ENCODE measurements around the gene MRPL9.

The MRPL9 gene

GRCh38 chr1:151729157-151729965, 33.9 kb downstream of the MRPL9 start:
- DNase-seq = no peak

- DNase-seq = no peak
Observed at GRCh38 chr1:151728151-151729054, 34.9 kb downstream of the MRPL9 start.

DNA sequence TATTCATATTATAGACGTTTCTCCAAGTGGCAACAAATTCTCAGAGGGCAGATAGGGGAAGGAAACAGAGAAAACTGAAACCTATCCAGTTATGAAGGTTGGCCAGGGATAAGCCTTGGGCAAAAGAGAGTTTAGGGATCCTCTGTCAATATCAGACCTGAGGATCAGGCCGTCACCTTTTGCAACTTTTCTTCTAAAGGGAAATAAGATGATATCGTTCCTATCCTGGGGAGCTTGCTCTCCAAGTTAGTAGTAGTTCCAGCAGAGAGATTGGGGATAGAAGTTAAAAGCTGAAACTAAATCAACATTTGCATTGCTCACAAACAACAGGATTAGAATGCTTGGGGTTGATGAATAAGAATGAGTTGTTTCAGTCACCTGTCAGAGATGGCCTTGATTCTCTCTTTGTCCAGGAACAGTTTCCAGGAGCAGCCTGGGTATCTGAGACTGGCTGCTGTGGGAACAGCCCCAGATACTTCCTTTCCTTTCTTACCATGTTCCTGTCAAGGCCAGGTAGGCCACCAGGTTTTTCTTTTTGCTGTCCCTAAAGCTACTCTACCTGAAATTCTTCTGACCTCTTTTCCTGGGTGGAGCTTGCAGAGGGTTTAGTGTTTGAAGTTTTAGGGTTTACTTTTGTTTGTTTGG, 39.4 kb downstream of the MRPL9 start:
- no peak for DNase-seq

DNA sequence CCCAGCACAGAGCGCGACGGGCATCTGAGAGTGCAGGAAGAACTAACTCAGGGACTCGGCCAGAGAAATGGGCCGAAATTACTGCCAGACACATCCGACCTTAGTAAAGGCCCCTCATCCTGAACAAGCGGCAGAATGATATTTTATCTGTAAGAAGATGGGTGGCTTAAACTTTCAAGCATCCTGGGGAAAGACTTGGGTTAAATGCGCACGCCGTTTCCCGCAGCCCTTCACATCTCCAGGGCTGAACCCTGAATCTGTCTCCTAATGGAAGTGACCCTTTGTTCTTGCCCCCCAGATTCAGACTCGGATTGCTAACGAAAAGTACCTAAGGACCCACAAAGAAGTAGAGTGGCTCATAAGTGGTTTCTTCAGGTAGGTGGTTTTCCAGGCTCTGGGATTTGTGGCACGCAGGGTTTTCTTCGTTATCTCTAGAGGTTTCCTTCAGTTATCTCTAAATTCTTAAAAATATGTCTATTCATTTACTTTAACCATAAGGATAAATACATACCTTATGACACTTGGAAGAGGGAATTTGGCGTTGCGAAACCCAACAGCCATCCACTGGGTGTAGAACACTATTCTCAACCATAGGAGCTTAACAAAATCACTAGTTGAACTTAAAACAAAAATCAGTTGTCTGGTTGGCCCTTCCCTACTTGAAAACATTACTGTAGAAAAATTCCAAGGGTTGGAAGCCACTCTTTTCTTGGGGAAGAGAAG, 41.3 kb downstream of the MRPL9 start:
- no peak for DNase-seq

DNA sequence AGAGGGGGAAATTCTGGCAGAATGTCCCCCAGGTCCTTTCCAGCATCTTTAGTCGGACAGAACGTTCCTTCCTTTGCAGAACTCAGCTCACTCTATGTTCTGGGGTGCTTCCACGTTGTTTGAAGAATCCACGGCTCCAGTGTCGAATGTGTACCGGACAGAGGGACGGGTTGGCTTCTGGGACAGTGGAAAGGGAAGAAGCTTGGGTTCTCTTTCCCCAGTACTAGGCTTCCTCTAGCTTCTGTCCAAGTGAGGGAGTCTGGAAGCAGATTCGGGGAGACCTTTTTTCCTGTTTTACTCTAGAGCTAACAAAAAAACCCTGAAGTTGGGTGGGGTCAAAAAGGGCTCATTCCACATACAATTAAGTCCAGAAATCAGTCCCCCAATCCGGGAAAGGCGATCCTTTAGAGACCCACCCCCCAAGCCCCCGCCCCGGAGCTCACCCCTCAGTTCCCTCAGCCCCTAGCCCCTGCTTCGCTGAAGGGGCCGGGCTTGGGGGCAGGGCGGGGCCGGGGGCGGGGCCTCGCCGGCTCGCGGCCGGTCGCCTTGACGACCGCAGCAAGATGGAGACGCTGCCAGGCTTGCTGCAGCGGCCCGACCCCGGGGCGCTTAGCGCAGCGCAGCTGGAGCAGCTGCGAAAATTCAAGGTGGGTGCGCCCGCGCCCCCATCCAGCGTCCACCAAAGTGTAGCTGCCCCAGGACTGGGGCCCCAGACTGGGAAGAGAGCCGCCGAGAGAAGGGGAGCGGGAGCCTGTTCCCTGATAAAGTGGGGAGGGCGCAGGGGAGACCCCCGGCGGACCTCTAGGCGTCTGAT, 42.1 kb downstream of the MRPL9 start, which contains the start of gene RIIAD1:
TSS of gene RIIAD1 (plus strand) at position 549 of the 814 bp plus-strand sequence. CDS start at position 564, 15 bp downstream.
- DNase-seq = no peak

GRCh38 chr1:151720554-151720953, 42.7 kb downstream of the MRPL9 start:
- DNase-seq = no peak

DNA sequence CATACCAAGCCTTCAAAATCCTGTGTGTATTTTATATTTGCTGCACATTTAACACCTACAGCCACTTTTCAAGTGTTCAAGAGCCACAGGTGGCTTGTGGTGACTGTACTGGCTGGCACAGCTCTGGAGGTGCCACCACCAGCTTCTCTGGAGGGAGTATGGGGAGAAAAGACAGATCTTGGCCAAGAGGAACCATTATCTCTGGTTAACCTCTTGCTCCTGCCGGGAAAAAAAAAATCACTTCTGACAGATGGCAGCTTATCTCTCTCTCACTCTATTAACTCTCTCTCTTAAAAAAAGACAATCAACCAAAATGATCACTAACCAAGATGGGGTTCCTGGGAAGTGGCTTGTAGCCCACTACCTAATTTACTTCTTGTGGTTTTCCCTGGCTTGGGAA, 43.2 kb downstream of the MRPL9 start:
- DNase-seq = no peak

DNA sequence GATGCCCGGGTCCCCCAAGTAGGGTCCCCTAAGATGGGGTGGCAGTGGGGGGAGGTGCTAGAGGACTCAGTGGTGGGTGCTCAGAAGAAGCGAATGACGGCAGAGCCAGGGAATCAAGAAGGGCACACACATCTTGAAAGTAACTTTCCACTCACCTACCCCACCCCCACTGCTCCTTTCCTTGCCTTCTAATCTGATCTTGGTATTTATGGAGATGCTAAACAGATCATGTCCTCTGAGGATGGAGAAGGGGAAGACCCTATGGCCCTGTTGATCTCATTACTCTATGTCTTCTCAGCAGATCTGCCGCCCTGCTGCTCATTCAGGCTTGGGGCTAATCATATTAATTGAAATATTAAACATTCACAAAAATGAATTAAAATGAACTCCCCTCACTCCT, 44.6 kb downstream of the MRPL9 start:
- no peak for DNase-seq

- DNase-seq = no peak
Observed at GRCh38 chr1:151718011-151718431, 45.3 kb downstream of the MRPL9 start.

- DNase-seq = peak; percentile 97
Observed at GRCh38 chr1:151716771-151717631, 46.3 kb downstream of the MRPL9 start, which contains the start of gene CELF3. Gene CELF3 (minus strand): TSS chr1:151716803. CDS start chr1:151716020, 783 bp downstream.

DNA sequence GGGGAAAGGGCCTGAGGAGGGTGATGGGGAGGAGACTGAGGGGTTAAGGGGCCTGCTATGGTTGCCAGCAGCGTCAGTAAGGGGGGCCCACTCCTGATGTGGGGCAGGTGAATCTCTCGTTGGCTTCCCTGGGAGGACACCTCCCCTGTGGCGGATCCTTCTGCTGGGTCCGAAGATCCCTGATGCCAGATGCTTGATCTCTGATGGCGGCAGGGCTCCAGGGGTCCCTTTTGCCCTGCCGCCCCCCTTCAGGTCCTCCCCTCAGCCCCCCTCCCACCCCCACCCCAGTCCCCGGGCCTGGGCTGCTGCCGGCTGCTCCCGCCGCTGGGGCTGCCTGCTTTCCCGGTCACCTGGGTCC, 46.9 kb downstream of the MRPL9 start:
- no peak for DNase-seq

DNA sequence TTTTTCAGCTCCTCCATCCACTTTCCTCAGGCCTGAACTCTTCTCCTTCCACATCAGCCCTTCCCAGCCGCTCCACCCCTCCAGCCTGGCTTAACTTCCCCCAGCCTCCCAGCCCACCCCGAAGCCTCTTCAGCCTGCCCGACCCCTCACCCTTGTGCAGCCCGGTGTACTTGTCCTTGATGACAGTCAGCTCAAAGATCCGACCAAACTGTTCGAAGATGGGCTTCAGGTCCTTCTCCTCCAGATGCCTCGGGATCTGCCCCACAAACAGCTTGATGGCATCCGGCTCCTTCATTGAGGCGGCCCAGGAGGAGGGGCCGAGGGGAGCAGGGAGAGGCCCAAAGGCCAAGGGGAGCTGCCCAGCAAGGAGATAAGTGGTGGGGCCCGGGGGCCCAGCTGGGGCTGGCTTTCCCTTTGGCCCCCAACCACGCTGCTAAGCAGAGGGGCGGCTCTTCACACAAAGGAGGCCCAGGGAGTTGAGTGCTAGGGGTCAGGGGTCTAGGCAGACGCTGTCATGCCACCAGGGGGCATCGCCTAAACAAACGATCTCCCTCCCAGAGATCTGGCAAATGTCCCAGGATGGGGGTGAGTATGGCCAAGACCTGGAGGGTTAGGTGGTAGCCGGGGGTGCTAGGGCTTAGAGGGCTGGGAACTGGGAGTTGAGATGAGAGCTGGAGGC, 47.4 kb downstream of the MRPL9 start:
- no peak for DNase-seq

DNA sequence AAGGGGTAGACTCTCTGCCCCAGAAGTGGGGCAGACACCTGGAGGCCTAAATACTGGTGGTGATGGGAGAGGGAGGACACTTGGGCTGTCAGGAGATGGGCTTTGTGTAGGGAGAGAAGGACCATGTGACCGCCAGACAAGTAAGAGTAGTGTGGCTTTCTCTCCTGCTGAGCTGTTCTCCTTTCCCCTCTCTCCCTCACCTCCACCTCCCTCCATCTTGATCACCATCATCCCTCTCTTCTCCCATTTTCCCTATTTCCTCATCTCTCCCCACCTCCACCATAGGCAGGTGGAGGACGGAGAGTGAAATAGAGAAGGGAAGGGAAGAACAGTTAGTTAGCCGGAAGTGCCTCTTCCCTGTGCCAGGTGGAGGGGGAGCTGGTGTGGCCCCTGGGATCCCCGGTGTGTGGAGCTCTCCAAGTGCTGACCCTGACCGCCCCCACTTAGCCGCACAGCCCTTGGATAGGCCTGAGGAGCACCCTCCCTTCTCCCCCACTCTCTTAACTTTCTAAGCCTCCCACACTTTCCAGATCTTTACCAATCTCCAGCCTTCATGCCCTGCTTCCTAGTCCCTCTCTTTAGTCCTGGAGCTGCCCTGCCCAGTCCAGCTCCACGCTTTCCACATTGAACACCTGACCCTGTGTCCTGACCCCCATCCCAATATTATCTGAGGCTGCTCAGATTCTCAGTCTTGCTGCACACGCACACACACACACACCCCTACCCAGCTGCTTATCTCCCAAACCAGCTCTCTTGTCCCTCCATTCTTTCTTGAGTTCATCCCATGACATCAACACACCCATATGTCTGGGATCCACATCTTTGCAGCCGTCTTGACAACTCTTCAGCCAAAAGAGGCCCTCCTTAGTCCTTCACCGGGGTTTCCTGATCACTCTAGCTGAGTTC, 48.2 kb downstream of the MRPL9 start:
- no peak for DNase-seq

DNA sequence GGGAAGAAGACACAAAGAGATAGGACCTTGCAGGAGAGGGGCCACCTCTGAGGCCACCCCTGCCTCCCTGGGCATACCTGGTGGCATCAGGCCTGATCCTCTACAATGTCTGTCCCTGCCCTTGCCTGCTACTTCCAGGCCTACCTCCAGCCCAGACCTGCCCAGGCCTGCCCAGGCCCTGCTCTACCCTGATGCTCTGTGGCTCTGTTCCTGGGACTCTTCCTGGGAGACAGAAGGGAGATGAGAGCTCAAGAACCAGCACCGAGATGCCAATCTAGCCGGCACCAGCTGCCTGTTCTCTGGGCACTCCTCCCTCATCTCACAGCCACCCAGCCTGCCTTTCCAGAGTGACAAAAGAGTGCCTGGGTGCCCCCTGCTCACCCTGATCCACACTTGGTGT, 49.4 kb downstream of the MRPL9 start:
- peak; percentile 36 for DNase-seq

DNA sequence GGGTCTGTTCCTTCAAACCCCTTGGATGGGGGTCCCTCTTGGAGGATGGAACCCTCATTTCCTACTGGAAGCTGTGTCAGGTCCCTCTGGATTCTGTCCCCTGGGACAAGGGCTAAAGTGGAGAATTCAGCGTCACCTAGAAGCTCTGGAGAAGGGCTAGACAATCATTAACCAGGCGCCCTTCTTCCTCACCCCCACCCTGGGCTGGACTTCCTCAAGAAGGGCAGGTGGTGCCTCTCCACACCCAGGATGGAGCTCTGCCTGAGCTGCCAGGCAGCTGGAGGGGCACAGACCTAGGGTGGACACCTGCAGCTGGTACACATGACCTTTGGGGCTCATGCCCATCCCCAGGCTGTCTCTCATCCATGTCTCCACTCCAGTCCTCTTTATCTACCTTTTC, 50.3 kb downstream of the MRPL9 start:
- DNase-seq = no peak

- peak; percentile 50 for DNase-seq
Observed at GRCh38 chr1:151711951-151712350, 51.3 kb downstream of the MRPL9 start.

DNA sequence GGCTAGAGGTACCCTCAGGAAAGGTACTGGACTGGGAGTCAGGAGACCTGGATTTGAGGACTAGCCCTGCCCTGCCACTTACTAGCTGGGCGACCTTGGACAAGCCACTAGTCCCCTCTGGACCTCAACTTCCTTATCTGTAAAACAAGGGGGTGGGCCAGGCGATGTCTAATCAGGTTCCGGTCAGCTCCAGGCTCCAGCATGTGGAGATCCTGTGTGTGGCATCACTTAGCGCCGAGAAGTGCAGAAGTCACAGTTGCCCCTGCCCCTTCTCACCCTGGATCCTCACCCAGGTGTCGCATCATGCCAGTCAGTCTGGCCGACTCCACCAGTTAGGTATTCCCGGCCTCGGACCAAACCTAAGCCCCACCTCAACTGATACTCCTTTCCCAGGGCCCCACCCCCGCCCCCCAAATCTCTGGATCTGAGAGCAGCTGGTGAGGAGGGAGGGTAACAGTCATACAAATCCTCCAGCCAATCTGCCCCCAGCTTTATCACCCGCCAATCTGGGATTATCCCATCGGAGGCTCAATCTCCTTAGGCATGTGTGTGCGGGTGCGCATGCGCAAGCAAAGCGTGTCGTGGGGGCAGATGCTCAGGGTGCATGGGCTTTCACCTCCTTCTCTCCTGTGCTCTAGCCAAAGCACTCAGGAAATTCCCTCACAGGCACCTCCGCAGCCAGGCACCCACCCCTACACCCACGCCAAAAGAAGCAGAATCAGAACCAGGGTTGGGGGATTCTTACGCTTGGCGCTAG, 52.1 kb downstream of the MRPL9 start:
- no peak for DNase-seq

DNA sequence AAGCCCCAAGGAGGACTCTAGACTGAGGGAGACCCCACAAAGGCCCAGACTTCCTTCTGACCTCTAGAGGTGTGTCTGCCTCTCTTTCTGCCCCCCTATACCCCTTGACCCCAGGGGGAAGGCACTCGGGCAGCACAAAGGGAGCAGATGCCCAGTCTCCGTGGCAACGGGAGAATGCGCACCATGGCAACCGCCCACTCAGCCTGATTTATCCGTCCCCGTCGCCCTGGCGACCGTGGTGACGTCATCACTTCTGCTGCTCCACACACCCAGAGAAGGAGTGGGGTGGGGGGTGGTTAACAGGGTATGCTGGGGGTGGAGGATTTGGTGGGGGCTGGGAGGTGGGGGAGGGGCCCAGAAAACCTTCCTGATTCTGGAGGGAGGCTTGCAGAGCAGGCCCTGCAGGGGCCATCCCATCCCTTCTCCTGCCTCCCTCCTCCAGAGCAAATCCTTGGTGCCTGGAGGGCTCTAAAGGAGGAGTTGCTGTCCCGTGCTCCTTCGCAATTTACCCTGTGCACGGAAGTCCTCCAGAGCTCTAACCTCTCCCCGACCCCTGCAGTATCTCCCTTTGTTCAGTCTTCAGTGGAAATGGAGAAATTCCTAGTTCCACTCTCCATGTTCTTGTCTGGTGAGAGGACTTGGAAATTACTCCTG, 53.0 kb downstream of the MRPL9 start:
- DNase-seq = no peak
